GM23338 (cell line): ENCODE data around the gene DNAAF5.

Experiments used
- CTCF ChIP-seq, 2 experiments: fragments of 200-600 bp in 1 of 2; sonication (generic) in 1 of 2; conservative IDR thresholded peaks; 2 replicates each; pipeline versions ENCODE4 v1.5.1 to v1.6.1; 2016 to 2017; ENCODE audit warnings: antibody characterized with exemption in 2 of 2, low read depth in 2 of 2, mild to moderate bottlenecking in 2 of 2, moderate library complexity in 1 of 2
- ETS1 ChIP-seq: IDR thresholded peaks from 2 replicates; pipeline ENCODE4 v1.6.1; 2016; ENCODE audit warnings: antibody characterized with exemption
- EZH2 ChIP-seq: fragments of 200-600 bp; sonication (generic); IDR thresholded peaks from one replicate; pipeline ENCODE4 v1.8.0; 2017; ENCODE audit warnings: antibody characterized with exemption, mild to moderate bottlenecking, low read depth; ENCODE audit not compliant: unreplicated experiment
- EZH2phosphoT487 ChIP-seq: fragments of 200-600 bp; sonication (generic); IDR thresholded peaks from one replicate; pipeline ENCODE4 v1.8.1; 2018; ENCODE audit warnings: antibody characterized with exemption; ENCODE audit not compliant: unreplicated experiment
- JUNB ChIP-seq: IDR thresholded peaks from one replicate; pipeline ENCODE4 v1.6.1; 2016; ENCODE audit warnings: antibody characterized with exemption; ENCODE audit not compliant: unreplicated experiment
- NANOG ChIP-seq: IDR thresholded peaks from 2 replicates; pipeline ENCODE4 v1.6.1; 2016; ENCODE audit warnings: antibody characterized with exemption, borderline replicate concordance
- POLR2AphosphoS5 ChIP-seq: IDR thresholded peaks from 2 replicates; pipeline ENCODE4 v1.6.1; 2016; ENCODE audit warnings: antibody characterized with exemption, low read depth
- REST ChIP-seq: IDR thresholded peaks from one replicate; pipeline ENCODE4 v1.6.1; 2018; ENCODE audit warnings: antibody characterized with exemption; ENCODE audit not compliant: unreplicated experiment
- STAT1 ChIP-seq: IDR thresholded peaks from one replicate; pipeline ENCODE4 v1.6.1; 2016; ENCODE audit warnings: antibody characterized with exemption; ENCODE audit not compliant: unreplicated experiment
- ZNF114 ChIP-seq: fragments of 250-450 bp; sonication (Bioruptor Pico); IDR thresholded peaks from 2 replicates; pipeline ENCODE4 v1.5.0; 2020; ENCODE audit warnings: mild to moderate bottlenecking, moderate library complexity
- ZNF331 ChIP-seq: fragments of 250-450 bp; sonication (Bioruptor Pico); IDR thresholded peaks from 2 replicates; pipeline ENCODE4 v1.5.0; 2020; ENCODE audit warnings: low read depth, mild to moderate bottlenecking, moderate library complexity

- no peak for TF ChIP-seq CTCF (conservative IDR thresholded peaks at IDR 0.05; ENCODE audit: low read depth in 2 of 2)
- no peak for TF ChIP-seq POLR2AphosphoS5
- TF ChIP-seq ZNF114 (CRISPR knock-in tag): no peak
- TF ChIP-seq ETS1: no peak
- TF ChIP-seq EZH2phosphoT487: no peak
- no peak for TF ChIP-seq ZNF331 (CRISPR knock-in tag)
- TF ChIP-seq EZH2: no peak
- no peak for TF ChIP-seq REST
- no peak for TF ChIP-seq JUNB
- no peak for TF ChIP-seq STAT1
- TF ChIP-seq NANOG: no peak
Measured at GRCh38 chr7:778968-779451, 52.5 kb downstream of the DNAAF5 start.
